GM23338 (cell line): ENCODE measurements around the gene MAPK1. TPM values are rescaled to one million over a fixed set of nuclear protein-coding genes. Genes with fewer than 3 reads are reported as not detected.

ENCODE experiments used
- ATAC-seq: fragments of 200-7000 bp; cut with Tn5 transposase; 3 replicates; pipeline ENCODE4 v1.9.1; 2020
- DNase-seq: peaks from one replicate; pipeline ENCODE4 v3.0.0-alpha.2; 2015; ENCODE audit warnings: low spot score
- H2AFZ ChIP-seq: fragments of 200-600 bp; sonication (generic); 2 replicates; pipeline ENCODE4 v1.8.0; 2016; ENCODE audit warnings: antibody characterized with exemption, mild to moderate bottlenecking, moderate library complexity
- H3F3A ChIP-seq: fragments of 200-600 bp; sonication (generic); replicated peaks from 2 replicates; pipeline ENCODE4 v1.8.0; 2017; ENCODE audit warnings: antibody characterized with exemption, mixed run types, low read depth
- H3K27ac ChIP-seq: fragments of 200-600 bp; sonication (generic); 2 replicates; pipeline ENCODE4 v1.6.1; 2016; ENCODE audit warnings: low read depth
- H3K27me3 ChIP-seq: fragments of 200-600 bp; sonication (generic); 2 replicates; pipeline ENCODE4 v1.8.0; 2016; ENCODE audit warnings: mild to moderate bottlenecking, mixed run types, moderate library complexity; ENCODE audit not compliant: insufficient read depth
- H3K36me3 ChIP-seq: fragments of 200-600 bp; sonication (generic); 2 replicates; pipeline ENCODE4 v1.8.0; 2016; ENCODE audit warnings: mild to moderate bottlenecking; ENCODE audit not compliant: insufficient read depth
- H3K4me1 ChIP-seq: fragments of 200-600 bp; sonication (generic); 2 replicates; pipeline ENCODE4 v1.8.0; 2016; ENCODE audit warnings: mild to moderate bottlenecking, moderate library complexity; ENCODE audit not compliant: insufficient read depth
- H3K4me2 ChIP-seq: fragments of 200-600 bp; sonication (generic); 2 replicates; pipeline ENCODE4 v1.7.1; 2017; ENCODE audit warnings: mixed run types
- H3K4me3 ChIP-seq: fragments of 200-600 bp; sonication (generic); 2 replicates; pipeline ENCODE4 v1.6.1; 2016; ENCODE audit warnings: mixed run types
- H3K79me2 ChIP-seq: fragments of 200-600 bp; sonication (generic); replicated peaks from 2 replicates; pipeline ENCODE4 v1.8.0; 2017; ENCODE audit warnings: mild to moderate bottlenecking; ENCODE audit not compliant: insufficient read depth
- H3K9me2 ChIP-seq: fragments of 200-600 bp; sonication (generic); 2 replicates; pipeline ENCODE4 v1.8.0; 2017; ENCODE audit not compliant: insufficient read depth
- H4K20me1 ChIP-seq: fragments of 200-600 bp; sonication (generic); replicated peaks from 2 replicates; pipeline ENCODE4 v1.8.0; 2017; ENCODE audit warnings: mild to moderate bottlenecking; ENCODE audit not compliant: insufficient read depth
- H3K27ac Mint-ChIP-seq: 2 replicates; pipeline ENCODE4 v1.8.0; 2020; ENCODE audit warnings: inconsistent platforms, mild to moderate bottlenecking, moderate library complexity, mixed read lengths
- H3K27me3 Mint-ChIP-seq: 3 replicates; pipeline ENCODE4 v1.8.0; 2022; ENCODE audit warnings: low read depth, mild to moderate bottlenecking, moderate library complexity, mixed read lengths, inconsistent platforms; ENCODE audit not compliant: insufficient read depth, poor library complexity
- H3K36me3 Mint-ChIP-seq: 3 replicates; pipeline ENCODE4 v1.8.0; 2021; ENCODE audit warnings: low read depth, mild to moderate bottlenecking, inconsistent platforms, moderate library complexity, mixed read lengths
- H3K4me1 Mint-ChIP-seq: 3 replicates; pipeline ENCODE4 v1.8.0; 2020; ENCODE audit warnings: mild to moderate bottlenecking, inconsistent platforms, mixed read lengths
- H3K4me3 Mint-ChIP-seq: 3 replicates; pipeline ENCODE4 v1.8.0; 2021; ENCODE audit warnings: moderate library complexity, mild to moderate bottlenecking, inconsistent platforms, mixed read lengths
- H3K9me3 Mint-ChIP-seq: 3 replicates; pipeline ENCODE4 v1.8.0; 2020; ENCODE audit warnings: moderate library complexity, mild to moderate bottlenecking, inconsistent platforms, mixed read lengths
- CREB1 ChIP-seq: fragments of 250-450 bp; sonication (Bioruptor Pico); IDR thresholded peaks from 2 replicates; pipeline ENCODE4 v1.5.0; 2020; ENCODE audit warnings: low read depth, mild to moderate bottlenecking, moderate library complexity
- EZH2 ChIP-seq: fragments of 200-600 bp; sonication (generic); IDR thresholded peaks from one replicate; pipeline ENCODE4 v1.8.0; 2017; ENCODE audit warnings: antibody characterized with exemption, mild to moderate bottlenecking, low read depth; ENCODE audit not compliant: unreplicated experiment
- EZH2phosphoT487 ChIP-seq: fragments of 200-600 bp; sonication (generic); IDR thresholded peaks from one replicate; pipeline ENCODE4 v1.8.1; 2018; ENCODE audit warnings: antibody characterized with exemption; ENCODE audit not compliant: unreplicated experiment
- JUNB ChIP-seq: IDR thresholded peaks from one replicate; pipeline ENCODE4 v1.6.1; 2016; ENCODE audit warnings: antibody characterized with exemption; ENCODE audit not compliant: unreplicated experiment
- POLR2AphosphoS5 ChIP-seq: IDR thresholded peaks from 2 replicates; pipeline ENCODE4 v1.6.1; 2016; ENCODE audit warnings: antibody characterized with exemption, low read depth
- STAT1 ChIP-seq: IDR thresholded peaks from one replicate; pipeline ENCODE4 v1.6.1; 2016; ENCODE audit warnings: antibody characterized with exemption; ENCODE audit not compliant: unreplicated experiment
- ZNF114 ChIP-seq: fragments of 250-450 bp; sonication (Bioruptor Pico); IDR thresholded peaks from 2 replicates; pipeline ENCODE4 v1.5.0; 2020; ENCODE audit warnings: mild to moderate bottlenecking, moderate library complexity
- ZNF331 ChIP-seq: fragments of 250-450 bp; sonication (Bioruptor Pico); IDR thresholded peaks from 2 replicates; pipeline ENCODE4 v1.5.0; 2020; ENCODE audit warnings: low read depth, mild to moderate bottlenecking, moderate library complexity
- polyA plus RNA-seq: library from polyadenylated mRNA; unstranded; fragments of >200 nt; fragmentation: Nextera tagmentation; extraction: Ambion mirVana; gene quantifications from 2 replicates; pipeline ENCODE4 v1.2.1, GENCODE V29; 2016
- total RNA-seq: library from RNA; depleted of rRNA; stranded (reverse); fragments of >200 nt; shearing (Covaris generic); gene quantifications from 2 replicates; pipeline ENCODE4 v1.2.3, GENCODE V29; 2014
- TF ChIP-seq, protein P1 (sequence below): IDR thresholded peaks from 2 replicates; pipeline ENCODE4 v1.6.1; 2016; ENCODE audit warnings: antibody characterized with exemption
- TF ChIP-seq, protein P2 (sequence below): fragments of 250-450 bp; sonication (Bioruptor Pico); IDR thresholded peaks from 2 replicates; pipeline ENCODE4 v1.5.0; 2020; ENCODE audit warnings: mild to moderate bottlenecking, moderate library complexity
- TF ChIP-seq, protein P3 (sequence below), 2 experiments: fragments of 200-600 bp in 1 of 2; sonication (generic) in 1 of 2; conservative IDR thresholded peaks; 2 replicates each; pipeline versions ENCODE4 v1.5.1 to v1.6.1; 2016 to 2017; ENCODE audit warnings: antibody characterized with exemption in 2 of 2, low read depth in 2 of 2, mild to moderate bottlenecking in 2 of 2, moderate library complexity in 1 of 2
- TF ChIP-seq, protein P4 (sequence below): IDR thresholded peaks from one replicate; pipeline ENCODE4 v1.6.1; 2018; ENCODE audit warnings: antibody characterized with exemption; ENCODE audit not compliant: unreplicated experiment

The MAPK1 gene
- total and polyA plus RNA-seq, 2 experiments from 2014 or later, result 17.4 to 77.5 TPM

DNA sequence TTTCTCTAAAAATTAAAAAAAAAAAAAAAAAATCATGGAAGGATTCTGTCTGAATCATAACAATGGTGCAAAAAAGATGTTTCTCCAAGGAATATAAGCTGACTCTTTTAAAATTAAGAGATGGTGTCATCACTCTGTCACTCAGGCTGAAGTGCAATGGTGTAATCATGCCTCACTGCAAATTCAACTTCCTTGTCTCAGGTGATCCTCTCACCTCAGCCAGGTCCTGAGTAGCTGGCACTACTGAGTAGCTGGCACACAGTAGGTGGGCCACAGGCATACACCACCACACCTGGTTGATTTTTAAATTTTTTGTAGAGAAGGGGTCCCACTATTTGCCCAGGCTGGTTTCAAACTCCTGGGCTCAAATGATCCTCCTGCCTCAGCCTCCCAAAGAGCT is 77.1 kb downstream of the MAPK1 start:
- no peak for ATAC-seq
- Histone ChIP-seq H3K27ac (no peak overlapping the region), H3K36me3 (peaks cover 14% of the 10 kb centered on the region; the same call in 1 of the 2 replicates), H3K79me2 (no peaks in the 10 kb centered on the region), H3K9me2 (no peaks in the 10 kb centered on the region), H3K4me3 (no peak overlapping the region), H3F3A (no peaks in the 10 kb centered on the region), H3K27me3 (no peaks in the 10 kb centered on the region), H3K4me2 (no peak overlapping the region), H4K20me1 (peaks cover 7% of the 10 kb centered on the region), H2AFZ (no peak overlapping the region), H3K4me1 (no peaks in the 10 kb centered on the region)
- no peaks in the 10 kb centered on the region for H3K9me3 Mint-ChIP-seq
- H3K36me3 Mint-ChIP-seq, result peaks cover 29% of the 10 kb centered on the region; the same call in 2 of the 3 replicates
- no peak for TF ChIP-seq STAT1
- TF ChIP-seq, protein P1, sequence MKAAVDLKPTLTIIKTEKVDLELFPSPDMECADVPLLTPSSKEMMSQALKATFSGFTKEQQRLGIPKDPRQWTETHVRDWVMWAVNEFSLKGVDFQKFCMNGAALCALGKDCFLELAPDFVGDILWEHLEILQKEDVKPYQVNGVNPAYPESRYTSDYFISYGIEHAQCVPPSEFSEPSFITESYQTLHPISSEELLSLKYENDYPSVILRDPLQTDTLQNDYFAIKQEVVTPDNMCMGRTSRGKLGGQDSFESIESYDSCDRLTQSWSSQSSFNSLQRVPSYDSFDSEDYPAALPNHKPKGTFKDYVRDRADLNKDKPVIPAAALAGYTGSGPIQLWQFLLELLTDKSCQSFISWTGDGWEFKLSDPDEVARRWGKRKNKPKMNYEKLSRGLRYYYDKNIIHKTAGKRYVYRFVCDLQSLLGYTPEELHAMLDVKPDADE, result no peak
- TF ChIP-seq ZNF331 (CRISPR knock-in tag), result no peak
- TF ChIP-seq, protein P2, sequence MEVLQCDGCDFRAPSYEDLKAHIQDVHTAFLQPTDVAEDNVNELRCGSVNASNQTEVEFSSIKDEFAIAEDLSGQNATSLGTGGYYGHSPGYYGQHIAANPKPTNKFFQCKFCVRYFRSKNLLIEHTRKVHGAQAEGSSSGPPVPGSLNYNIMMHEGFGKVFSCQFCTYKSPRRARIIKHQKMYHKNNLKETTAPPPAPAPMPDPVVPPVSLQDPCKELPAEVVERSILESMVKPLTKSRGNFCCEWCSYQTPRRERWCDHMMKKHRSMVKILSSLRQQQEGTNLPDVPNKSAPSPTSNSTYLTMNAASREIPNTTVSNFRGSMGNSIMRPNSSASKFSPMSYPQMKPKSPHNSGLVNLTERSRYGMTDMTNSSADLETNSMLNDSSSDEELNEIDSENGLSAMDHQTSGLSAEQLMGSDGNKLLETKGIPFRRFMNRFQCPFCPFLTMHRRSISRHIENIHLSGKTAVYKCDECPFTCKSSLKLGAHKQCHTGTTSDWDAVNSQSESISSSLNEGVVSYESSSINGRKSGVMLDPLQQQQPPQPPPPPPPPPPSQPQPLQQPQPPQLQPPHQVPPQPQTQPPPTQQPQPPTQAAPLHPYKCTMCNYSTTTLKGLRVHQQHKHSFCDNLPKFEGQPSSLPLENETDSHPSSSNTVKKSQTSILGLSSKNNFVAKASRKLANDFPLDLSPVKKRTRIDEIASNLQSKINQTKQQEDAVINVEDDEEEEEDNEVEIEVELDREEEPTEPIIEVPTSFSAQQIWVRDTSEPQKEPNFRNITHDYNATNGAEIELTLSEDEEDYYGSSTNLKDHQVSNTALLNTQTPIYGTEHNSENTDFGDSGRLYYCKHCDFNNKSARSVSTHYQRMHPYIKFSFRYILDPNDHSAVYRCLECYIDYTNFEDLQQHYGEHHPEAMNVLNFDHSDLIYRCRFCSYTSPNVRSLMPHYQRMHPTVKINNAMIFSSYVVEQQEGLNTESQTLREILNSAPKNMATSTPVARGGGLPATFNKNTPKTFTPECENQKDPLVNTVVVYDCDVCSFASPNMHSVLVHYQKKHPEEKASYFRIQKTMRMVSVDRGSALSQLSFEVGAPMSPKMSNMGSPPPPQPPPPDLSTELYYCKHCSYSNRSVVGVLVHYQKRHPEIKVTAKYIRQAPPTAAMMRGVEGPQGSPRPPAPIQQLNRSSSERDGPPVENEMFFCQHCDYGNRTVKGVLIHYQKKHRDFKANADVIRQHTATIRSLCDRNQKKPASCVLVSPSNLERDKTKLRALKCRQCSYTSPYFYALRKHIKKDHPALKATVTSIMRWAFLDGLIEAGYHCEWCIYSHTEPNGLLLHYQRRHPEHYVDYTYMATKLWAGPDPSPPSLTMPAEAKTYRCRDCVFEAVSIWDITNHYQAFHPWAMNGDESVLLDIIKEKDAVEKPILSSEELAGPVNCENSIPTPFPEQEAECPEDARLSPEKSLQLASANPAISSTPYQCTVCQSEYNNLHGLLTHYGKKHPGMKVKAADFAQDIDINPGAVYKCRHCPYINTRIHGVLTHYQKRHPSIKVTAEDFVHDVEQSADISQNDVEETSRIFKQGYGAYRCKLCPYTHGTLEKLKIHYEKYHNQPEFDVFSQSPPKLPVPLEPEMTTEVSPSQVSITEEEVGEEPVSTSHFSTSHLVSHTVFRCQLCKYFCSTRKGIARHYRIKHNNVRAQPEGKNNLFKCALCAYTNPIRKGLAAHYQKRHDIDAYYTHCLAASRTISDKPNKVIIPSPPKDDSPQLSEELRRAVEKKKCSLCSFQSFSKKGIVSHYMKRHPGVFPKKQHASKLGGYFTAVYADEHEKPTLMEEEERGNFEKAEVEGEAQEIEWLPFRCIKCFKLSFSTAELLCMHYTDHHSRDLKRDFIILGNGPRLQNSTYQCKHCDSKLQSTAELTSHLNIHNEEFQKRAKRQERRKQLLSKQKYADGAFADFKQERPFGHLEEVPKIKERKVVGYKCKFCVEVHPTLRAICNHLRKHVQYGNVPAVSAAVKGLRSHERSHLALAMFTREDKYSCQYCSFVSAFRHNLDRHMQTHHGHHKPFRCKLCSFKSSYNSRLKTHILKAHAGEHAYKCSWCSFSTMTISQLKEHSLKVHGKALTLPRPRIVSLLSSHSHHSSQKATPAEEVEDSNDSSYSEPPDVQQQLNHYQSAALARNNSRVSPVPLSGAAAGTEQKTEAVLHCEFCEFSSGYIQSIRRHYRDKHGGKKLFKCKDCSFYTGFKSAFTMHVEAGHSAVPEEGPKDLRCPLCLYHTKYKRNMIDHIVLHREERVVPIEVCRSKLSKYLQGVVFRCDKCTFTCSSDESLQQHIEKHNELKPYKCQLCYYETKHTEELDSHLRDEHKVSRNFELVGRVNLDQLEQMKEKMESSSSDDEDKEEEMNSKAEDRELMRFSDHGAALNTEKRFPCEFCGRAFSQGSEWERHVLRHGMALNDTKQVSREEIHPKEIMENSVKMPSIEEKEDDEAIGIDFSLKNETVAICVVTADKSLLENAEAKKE (CRISPR knock-in tag), result no peak
- TF ChIP-seq JUNB, result no peak
- no peak for TF ChIP-seq POLR2AphosphoS5
- TF ChIP-seq CREB1 (CRISPR knock-in tag), result no peak
- TF ChIP-seq, protein P3, sequence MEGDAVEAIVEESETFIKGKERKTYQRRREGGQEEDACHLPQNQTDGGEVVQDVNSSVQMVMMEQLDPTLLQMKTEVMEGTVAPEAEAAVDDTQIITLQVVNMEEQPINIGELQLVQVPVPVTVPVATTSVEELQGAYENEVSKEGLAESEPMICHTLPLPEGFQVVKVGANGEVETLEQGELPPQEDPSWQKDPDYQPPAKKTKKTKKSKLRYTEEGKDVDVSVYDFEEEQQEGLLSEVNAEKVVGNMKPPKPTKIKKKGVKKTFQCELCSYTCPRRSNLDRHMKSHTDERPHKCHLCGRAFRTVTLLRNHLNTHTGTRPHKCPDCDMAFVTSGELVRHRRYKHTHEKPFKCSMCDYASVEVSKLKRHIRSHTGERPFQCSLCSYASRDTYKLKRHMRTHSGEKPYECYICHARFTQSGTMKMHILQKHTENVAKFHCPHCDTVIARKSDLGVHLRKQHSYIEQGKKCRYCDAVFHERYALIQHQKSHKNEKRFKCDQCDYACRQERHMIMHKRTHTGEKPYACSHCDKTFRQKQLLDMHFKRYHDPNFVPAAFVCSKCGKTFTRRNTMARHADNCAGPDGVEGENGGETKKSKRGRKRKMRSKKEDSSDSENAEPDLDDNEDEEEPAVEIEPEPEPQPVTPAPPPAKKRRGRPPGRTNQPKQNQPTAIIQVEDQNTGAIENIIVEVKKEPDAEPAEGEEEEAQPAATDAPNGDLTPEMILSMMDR (conservative IDR thresholded peaks at IDR 0.05; ENCODE audit: low read depth in 2 of 2), result no peak
- TF ChIP-seq, protein P4, sequence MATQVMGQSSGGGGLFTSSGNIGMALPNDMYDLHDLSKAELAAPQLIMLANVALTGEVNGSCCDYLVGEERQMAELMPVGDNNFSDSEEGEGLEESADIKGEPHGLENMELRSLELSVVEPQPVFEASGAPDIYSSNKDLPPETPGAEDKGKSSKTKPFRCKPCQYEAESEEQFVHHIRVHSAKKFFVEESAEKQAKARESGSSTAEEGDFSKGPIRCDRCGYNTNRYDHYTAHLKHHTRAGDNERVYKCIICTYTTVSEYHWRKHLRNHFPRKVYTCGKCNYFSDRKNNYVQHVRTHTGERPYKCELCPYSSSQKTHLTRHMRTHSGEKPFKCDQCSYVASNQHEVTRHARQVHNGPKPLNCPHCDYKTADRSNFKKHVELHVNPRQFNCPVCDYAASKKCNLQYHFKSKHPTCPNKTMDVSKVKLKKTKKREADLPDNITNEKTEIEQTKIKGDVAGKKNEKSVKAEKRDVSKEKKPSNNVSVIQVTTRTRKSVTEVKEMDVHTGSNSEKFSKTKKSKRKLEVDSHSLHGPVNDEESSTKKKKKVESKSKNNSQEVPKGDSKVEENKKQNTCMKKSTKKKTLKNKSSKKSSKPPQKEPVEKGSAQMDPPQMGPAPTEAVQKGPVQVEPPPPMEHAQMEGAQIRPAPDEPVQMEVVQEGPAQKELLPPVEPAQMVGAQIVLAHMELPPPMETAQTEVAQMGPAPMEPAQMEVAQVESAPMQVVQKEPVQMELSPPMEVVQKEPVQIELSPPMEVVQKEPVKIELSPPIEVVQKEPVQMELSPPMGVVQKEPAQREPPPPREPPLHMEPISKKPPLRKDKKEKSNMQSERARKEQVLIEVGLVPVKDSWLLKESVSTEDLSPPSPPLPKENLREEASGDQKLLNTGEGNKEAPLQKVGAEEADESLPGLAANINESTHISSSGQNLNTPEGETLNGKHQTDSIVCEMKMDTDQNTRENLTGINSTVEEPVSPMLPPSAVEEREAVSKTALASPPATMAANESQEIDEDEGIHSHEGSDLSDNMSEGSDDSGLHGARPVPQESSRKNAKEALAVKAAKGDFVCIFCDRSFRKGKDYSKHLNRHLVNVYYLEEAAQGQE, result no peak
- TF ChIP-seq EZH2phosphoT487, result no peak
- TF ChIP-seq EZH2, result no peak
- TF ChIP-seq ZNF114 (CRISPR knock-in tag), result no peak
- no peaks in the 10 kb centered on the region for H3K4me1 Mint-ChIP-seq
- no peak overlapping the region for H3K27ac Mint-ChIP-seq
- H3K27me3 Mint-ChIP-seq, result no peaks in the 10 kb centered on the region
- DNase-seq, result no peak
- H3K4me3 Mint-ChIP-seq, result no peak overlapping the region
